HG03378 (cell line): Measurements from ENCODE around the gene SUPT20HL1.
A peak's percentile ranks its signal among the peaks of the same experiment; 100 is the strongest.
"Not testable (repeated sequence)": the region's sequence is repeated elsewhere in the genome, so short reads cannot be mapped to it uniquely, and the experiment has no call there.

Experiments
- ATAC-seq: cut with Tn5 transposase; IDR thresholded peaks from one replicate; pipeline ENCODE4 v1.9.1; 2021; ENCODE audit warnings: mild to moderate bottlenecking, moderate library complexity; ENCODE audit not compliant: unreplicated experiment

SUPT20HL1 gene

GRCh38 chrX:24360272-24360671, at the start of gene SUPT20HL1:
Gene SUPT20HL1 (plus strand): TSS chrX:24360639. CDS start chrX:24362761, 2,122 bp downstream.
- ATAC-seq: no peak

GRCh38 chrX:24310916-24311315, 49.5 kb upstream of the SUPT20HL1 start:
- not testable (repeated sequence) for ATAC-seq

- not testable (repeated sequence) for ATAC-seq
These were observed 48.8 kb upstream of the SUPT20HL1 start for GRCh38 chrX:24311507-24312248.

- ATAC-seq: not testable (repeated sequence)
These were observed 48.2 kb upstream of the SUPT20HL1 start for GRCh38 chrX:24312249-24312607.

- no peak for ATAC-seq
These were observed 46.3 kb upstream of the SUPT20HL1 start, which contains the start of gene SUPT20HL2 for GRCh38 chrX:24314019-24314635. Gene SUPT20HL2 (minus strand): TSS chrX:24314069. CDS start chrX:24313315, 754 bp downstream.

- ATAC-seq: no peak
These were observed 44.3 kb upstream of the SUPT20HL1 start for GRCh38 chrX:24316111-24316510.

GRCh38 chrX:24317567-24317966, 42.9 kb upstream of the SUPT20HL1 start:
- no peak for ATAC-seq

- ATAC-seq: no peak
These were observed 38.6 kb upstream of the SUPT20HL1 start for GRCh38 chrX:24321741-24322395.

GRCh38 chrX:24325231-24325630, 35.2 kb upstream of the SUPT20HL1 start:
- ATAC-seq: no peak

- no peak for ATAC-seq
These were observed 27.6 kb upstream of the SUPT20HL1 start for GRCh38 chrX:24332878-24333277.

GRCh38 chrX:24333371-24333770, 27.1 kb upstream of the SUPT20HL1 start:
- no peak for ATAC-seq

GRCh38 chrX:24334461-24334860, 26.0 kb upstream of the SUPT20HL1 start:
- ATAC-seq: no peak

GRCh38 chrX:24335871-24336270, 24.6 kb upstream of the SUPT20HL1 start:
- ATAC-seq: no peak

GRCh38 chrX:24339911-24340310, 20.5 kb upstream of the SUPT20HL1 start:
- no peak for ATAC-seq

- no peak for ATAC-seq
These were observed 19.9 kb upstream of the SUPT20HL1 start for GRCh38 chrX:24340501-24340900.

- no peak for ATAC-seq
These were observed 18.6 kb upstream of the SUPT20HL1 start for GRCh38 chrX:24341795-24342194.

GRCh38 chrX:24343719-24344118, 16.7 kb upstream of the SUPT20HL1 start:
- peak; percentile 79 for ATAC-seq

- ATAC-seq: no peak
These were observed 12.6 kb upstream of the SUPT20HL1 start for GRCh38 chrX:24347881-24348280.

GRCh38 chrX:24350217-24350616, 10.2 kb upstream of the SUPT20HL1 start:
- ATAC-seq: no peak

GRCh38 chrX:24355095-24355494, 5.3 kb upstream of the SUPT20HL1 start:
- ATAC-seq: no peak

- no peak for ATAC-seq
These were observed 3.3 kb upstream of the SUPT20HL1 start for GRCh38 chrX:24357106-24357505.
